ENCODE measurements around the gene GALNS.

DNA sequence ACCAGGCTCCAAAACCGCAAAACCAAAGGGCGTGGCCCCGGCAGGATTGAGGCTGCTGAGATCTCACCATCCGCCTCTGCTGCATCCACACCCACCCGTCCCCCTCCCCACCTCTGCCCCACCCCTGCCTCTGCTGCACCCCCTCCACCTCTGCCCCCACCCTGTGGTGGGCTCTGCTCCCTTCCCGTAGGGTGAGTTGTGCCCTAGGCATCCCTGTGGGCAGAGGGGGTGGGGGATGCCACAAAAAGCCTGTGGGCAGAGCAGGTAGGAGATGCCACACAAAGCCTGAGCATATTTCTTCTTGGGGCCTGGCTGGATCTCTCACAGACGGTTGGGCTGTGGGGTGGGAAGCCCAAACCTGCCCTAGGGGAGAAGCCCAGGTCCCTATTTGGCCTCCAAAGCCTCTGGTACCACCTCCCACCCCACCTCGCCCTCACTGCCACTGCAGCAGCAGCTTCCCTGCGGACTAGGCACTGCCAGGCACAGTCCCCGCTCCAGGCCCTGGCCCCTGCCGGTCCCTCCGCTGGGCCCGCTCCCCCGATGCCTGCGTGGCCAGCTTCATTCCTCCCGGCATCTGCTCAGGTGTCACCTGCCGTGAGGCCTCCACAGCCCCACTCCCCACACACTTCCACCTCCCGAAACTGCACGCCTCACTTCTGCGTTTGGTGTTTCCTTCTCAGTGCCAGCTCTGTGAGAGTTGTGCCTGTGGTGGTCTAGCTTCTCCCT is 21.0 kb upstream of the GALNS start:
- TF ChIP-seq, protein P1, sequence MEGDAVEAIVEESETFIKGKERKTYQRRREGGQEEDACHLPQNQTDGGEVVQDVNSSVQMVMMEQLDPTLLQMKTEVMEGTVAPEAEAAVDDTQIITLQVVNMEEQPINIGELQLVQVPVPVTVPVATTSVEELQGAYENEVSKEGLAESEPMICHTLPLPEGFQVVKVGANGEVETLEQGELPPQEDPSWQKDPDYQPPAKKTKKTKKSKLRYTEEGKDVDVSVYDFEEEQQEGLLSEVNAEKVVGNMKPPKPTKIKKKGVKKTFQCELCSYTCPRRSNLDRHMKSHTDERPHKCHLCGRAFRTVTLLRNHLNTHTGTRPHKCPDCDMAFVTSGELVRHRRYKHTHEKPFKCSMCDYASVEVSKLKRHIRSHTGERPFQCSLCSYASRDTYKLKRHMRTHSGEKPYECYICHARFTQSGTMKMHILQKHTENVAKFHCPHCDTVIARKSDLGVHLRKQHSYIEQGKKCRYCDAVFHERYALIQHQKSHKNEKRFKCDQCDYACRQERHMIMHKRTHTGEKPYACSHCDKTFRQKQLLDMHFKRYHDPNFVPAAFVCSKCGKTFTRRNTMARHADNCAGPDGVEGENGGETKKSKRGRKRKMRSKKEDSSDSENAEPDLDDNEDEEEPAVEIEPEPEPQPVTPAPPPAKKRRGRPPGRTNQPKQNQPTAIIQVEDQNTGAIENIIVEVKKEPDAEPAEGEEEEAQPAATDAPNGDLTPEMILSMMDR (IDR thresholded peaks at IDR 0.05; ENCODE audit: poor library complexity, severe bottlenecking), result no peak
- TF ChIP-seq SMC3 (conservative IDR thresholded peaks at IDR 0.05; ENCODE audit: poor library complexity), result no peak
